Limb (tissue), 2 donors: Measurements from ENCODE around the gene WWOX.
A peak's percentile ranks its signal among the peaks of the same experiment; 100 is the strongest.

Experiments
- DNase-seq, 2 donors: peaks; one replicate each; pipeline ENCODE4 v3.0.0-alpha.2; 2016; ENCODE audit errors: extremely low spot score in 2 of 2

WWOX gene

GRCh38 chr16:78750611-78751010 is 651.2 kb downstream of the WWOX start:
- DNase-seq = no peak

GRCh38 chr16:78751601-78752000 is 652.1 kb downstream of the WWOX start:
- DNase-seq = no peak

- DNase-seq = no peak
Observed at GRCh38 chr16:78754713-78755112, 655.3 kb downstream of the WWOX start.

- DNase-seq = no peak
Observed at GRCh38 chr16:78755751-78756661, 656.6 kb downstream of the WWOX start.

GRCh38 chr16:78759596-78759995 is 660.1 kb downstream of the WWOX start:
- DNase-seq = no peak

- DNase-seq = no peak
Observed at GRCh38 chr16:78760611-78761010, 661.2 kb downstream of the WWOX start.

- DNase-seq = no peak
Observed at GRCh38 chr16:78761427-78761826, 662.0 kb downstream of the WWOX start.

- DNase-seq = no peak
Observed at GRCh38 chr16:78762222-78762621, 662.8 kb downstream of the WWOX start.

GRCh38 chr16:78763821-78764440 is 664.5 kb downstream of the WWOX start:
- no peak for DNase-seq

- DNase-seq = no peak
Observed at GRCh38 chr16:78764478-78764877, 665.0 kb downstream of the WWOX start.

- DNase-seq = no peak
Observed at GRCh38 chr16:78768226-78768625, 668.8 kb downstream of the WWOX start.

GRCh38 chr16:78768718-78769117 is 669.3 kb downstream of the WWOX start:
- no peak for DNase-seq

GRCh38 chr16:78770353-78771091 is 671.1 kb downstream of the WWOX start:
- peak in 1 of 2 donors; percentile 58 for DNase-seq

- DNase-seq = peak in 1 of 2 donors; percentile 15
Observed at GRCh38 chr16:78773291-78773702, 673.8 kb downstream of the WWOX start.

- DNase-seq = no peak
Observed at GRCh38 chr16:78773706-78774105, 674.3 kb downstream of the WWOX start.

- DNase-seq = no peak
Observed at GRCh38 chr16:78775161-78775561, 675.7 kb downstream of the WWOX start.

GRCh38 chr16:78778101-78779004 is 678.9 kb downstream of the WWOX start:
- no peak for DNase-seq

- no peak for DNase-seq
Observed at GRCh38 chr16:78780808-78781207, 681.4 kb downstream of the WWOX start.

- DNase-seq = no peak
Observed at GRCh38 chr16:78782572-78782971, 683.1 kb downstream of the WWOX start.

GRCh38 chr16:78783570-78784079 is 684.2 kb downstream of the WWOX start:
- DNase-seq = no peak

GRCh38 chr16:78784771-78785170 is 685.3 kb downstream of the WWOX start:
- DNase-seq = no peak
